ENCODE data around the gene C3AR1. TPM values are rescaled to one million over a fixed set of nuclear protein-coding genes. Genes with fewer than 3 reads are reported as not detected.

The C3AR1 gene
- total RNA-seq, 4 donors from 2014 or later: 4.9 to 18.7 (median 9.0) TPM

DNA sequence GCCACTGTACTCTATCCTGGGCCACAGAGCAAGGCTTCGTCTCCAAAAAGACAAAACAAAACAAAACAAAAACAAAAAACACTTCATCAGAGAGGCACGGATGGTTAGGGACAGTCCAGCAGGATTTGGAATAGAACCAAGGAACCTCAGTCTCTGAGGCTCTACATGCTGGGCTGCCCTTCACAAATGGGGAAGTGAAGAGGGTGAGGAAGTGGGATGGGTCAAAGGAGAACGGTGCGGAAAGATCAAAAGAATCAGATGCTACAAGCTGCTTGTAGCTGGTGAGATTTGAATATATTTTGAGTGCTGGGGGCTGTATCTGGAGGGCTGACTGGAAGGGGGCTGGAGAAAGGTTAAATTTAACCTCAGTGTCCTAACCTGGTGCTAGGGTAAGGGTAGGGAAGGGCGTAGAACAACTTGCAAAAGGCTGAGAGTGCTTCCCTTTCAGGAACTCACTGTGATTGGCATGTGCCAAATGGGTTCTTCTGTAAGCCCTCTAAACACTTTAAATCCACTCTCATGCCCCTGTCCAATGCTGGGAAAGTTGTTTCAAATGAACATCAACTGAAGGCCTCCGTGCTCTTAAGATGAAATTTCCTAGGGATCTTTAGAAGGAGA lies 29.0 kb downstream of the C3AR1 start:
- DNase-seq (ENCODE audit: extremely low spot score): no peak
- Histone ChIP-seq H3K27me3 (no peaks in the 10 kb centered on the region), H3K4me3 (no peak overlapping the region), H3K36me3 (peaks cover 16 to 33% (median 27%) of the 10 kb centered on the region in 4 donors), H3K27ac (replicated peaks in 1 of 4) (peak overlapping the region; percentile 98 to 99 (median 99)), H3K4me1 (peaks cover 61 to 68% (median 65%) of the 10 kb centered on the region in 4 donors), H3K9me3 (no peaks in the 10 kb centered on the region)
- intact Hi-C loops (cut with DNase I): loop anchor here (5.0 kb wide), 1 partner anchor 40 kb away; no protein-coding TSS in a partner anchor
- WGBS: 61% methylated on average over 6 of the region's 6 CpGs
- no peak for TF ChIP-seq CTCF (IDR thresholded peaks at IDR 0.05)

DNA sequence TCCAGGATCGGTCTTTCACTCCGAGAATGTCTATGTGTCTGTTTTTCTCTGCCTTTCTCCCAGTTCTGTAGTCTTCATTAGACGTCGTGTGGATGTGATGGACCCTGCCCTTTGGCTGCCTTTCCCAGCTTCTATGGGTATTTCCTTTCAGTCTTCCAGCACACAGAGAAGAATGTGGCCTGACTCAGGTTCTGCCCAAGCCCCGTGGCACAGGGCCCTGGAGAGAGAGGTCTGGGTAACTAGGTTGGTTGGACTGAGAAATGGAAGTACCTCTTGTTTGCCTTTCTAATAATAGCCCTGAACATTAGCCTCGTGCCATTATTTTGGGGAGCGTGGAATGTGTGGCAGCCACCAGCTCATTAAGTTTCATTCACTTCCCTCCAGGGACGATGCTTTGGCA lies 29.8 kb downstream of the C3AR1 start:
- Histone ChIP-seq H3K27me3 (no peaks in the 10 kb centered on the region), H3K36me3 (peaks cover 10 to 25% (median 19%) of the 10 kb centered on the region in 4 donors), H3K4me1 (peaks cover 66 to 77% (median 73%) of the 10 kb centered on the region in 4 donors), H3K27ac (replicated peaks in 1 of 4) (peak overlapping the region; percentile 98 to 99 (median 99)), H3K9me3 (no peaks in the 10 kb centered on the region), H3K4me3 (peak overlapping the region in 2 of 4 donors; percentile 2 to 98)
- DNase-seq (ENCODE audit: extremely low spot score): no peak
- TF ChIP-seq POLR2AphosphoS5 (IDR thresholded peaks at IDR 0.05) (peak in 1 of 2 donors; percentile 17), POLR2A (IDR thresholded peaks at IDR 0.05; ENCODE audit: low read depth) (no peak)
- WGBS: 57% methylated on average over 8 of the region's 8 CpGs
- intact Hi-C loops (cut with DNase I): loop anchor here (5.0 kb wide), 1 partner anchor 41 kb away; no protein-coding TSS in a partner anchor

GRCh38 chr12:8035440-8036010 lies 30.6 kb downstream of the C3AR1 start:
- peak overlapping the region; percentile 98 to 99 (median 99) for H3K27ac ChIP-seq (replicated peaks in 1 of 4)
- H3K9me3 ChIP-seq: no peaks in the 10 kb centered on the region
- DNase-seq (ENCODE audit: extremely low spot score): no peak
- no peaks in the 10 kb centered on the region for H3K27me3 ChIP-seq
- intact Hi-C loops (cut with DNase I): loop anchor here (5.0 kb wide), 1 partner anchor 42 kb away; no protein-coding TSS in a partner anchor
- no peak for TF ChIP-seq POLR2A (IDR thresholded peaks at IDR 0.05; ENCODE audit: low read depth)
- TF ChIP-seq CTCF (IDR thresholded peaks at IDR 0.05): no peak
- no peak for TF ChIP-seq EP300 (IDR thresholded peaks at IDR 0.05)
- TF ChIP-seq POLR2AphosphoS5 (IDR thresholded peaks at IDR 0.05): no peak
- H3K4me3 ChIP-seq: peak overlapping the region; percentile 92 to 98 (median 96)
- WGBS: 54% methylated on average over 5 of the region's 5 CpGs
- peaks cover 5 to 16% (median 11%) of the 10 kb centered on the region in 4 donors for H3K36me3 ChIP-seq
- H3K4me1 ChIP-seq: peaks cover 66 to 80% (median 76%) of the 10 kb centered on the region in 4 donors

GRCh38 chr12:8034802-8035201 lies 31.4 kb downstream of the C3AR1 start:
- H3K9me3 ChIP-seq: no peaks in the 10 kb centered on the region
- intact Hi-C loops (cut with DNase I): loop anchor here (5.0 kb wide), 1 partner anchor 42 kb away; no protein-coding TSS in a partner anchor
- H3K4me1 ChIP-seq: peaks cover 62 to 77% (median 75%) of the 10 kb centered on the region in 4 donors
- TF ChIP-seq EP300 (IDR thresholded peaks at IDR 0.05): no peak
- no peak for TF ChIP-seq POLR2A (IDR thresholded peaks at IDR 0.05; ENCODE audit: low read depth)
- TF ChIP-seq POLR2AphosphoS5 (IDR thresholded peaks at IDR 0.05): no peak
- no peak for TF ChIP-seq CTCF (IDR thresholded peaks at IDR 0.05)
- peak overlapping the region; percentile 92 to 98 (median 96) for H3K4me3 ChIP-seq
- DNase-seq (ENCODE audit: extremely low spot score): no peak
- no peaks in the 10 kb centered on the region for H3K27me3 ChIP-seq
- H3K27ac ChIP-seq (replicated peaks in 1 of 4): peak overlapping the region; percentile 98 to 99 (median 99)
- H3K36me3 ChIP-seq: peaks cover 0 to 9% (median 4%) of the 10 kb centered on the region in 4 donors
